Endodermal cell (in vitro differentiated cells): ENCODE data around the gene RNF183. TPM values are rescaled to one million over a fixed set of nuclear protein-coding genes. Genes with fewer than 3 reads are reported as not detected.
A peak's percentile ranks its signal among the peaks of the same experiment; 100 is the strongest.

Experiments used
- DNase-seq: peaks from one replicate; pipeline ENCODE4 v3.0.0-alpha.2; 2017
- H3K27ac ChIP-seq: 2 replicates; pipeline ENCODE4 v1.5.1; 2013; ENCODE audit warnings: mild to moderate bottlenecking, low read depth, low read length, moderate library complexity
- H3K27me3 ChIP-seq: 2 replicates; pipeline ENCODE4 v1.6.1; 2013; ENCODE audit warnings: mild to moderate bottlenecking, low read length, moderate library complexity; ENCODE audit not compliant: insufficient read depth, control insufficient read depth, poor library complexity, severe bottlenecking
- H3K36me3 ChIP-seq: 2 replicates; pipeline ENCODE4 v1.7.0; 2013; ENCODE audit warnings: mild to moderate bottlenecking, low read length, moderate library complexity; ENCODE audit not compliant: control insufficient read depth, insufficient read depth
- H3K4me1 ChIP-seq: one replicate; pipeline ENCODE4 v1.7.0; 2013; ENCODE audit warnings: low read length; ENCODE audit not compliant: control insufficient read depth, insufficient read depth
- H3K4me3 ChIP-seq: 2 replicates; pipeline ENCODE4 v1.5.1; 2013; ENCODE audit warnings: mild to moderate bottlenecking, low read length, moderate library complexity
- H3K9ac ChIP-seq: 2 replicates; pipeline ENCODE4 v1.6.1; 2013; ENCODE audit warnings: mild to moderate bottlenecking, low read length, moderate library complexity; ENCODE audit not compliant: poor library complexity, severe bottlenecking; ENCODE audit errors: extremely low read depth
- H3K9me3 ChIP-seq: 2 replicates; pipeline ENCODE4 v1.6.1; 2013; ENCODE audit warnings: mild to moderate bottlenecking, low read length, moderate library complexity; ENCODE audit not compliant: control insufficient read depth
- H3K27ac Mint-ChIP-seq: 2 replicates; pipeline ENCODE4 v1.8.0; 2020; ENCODE audit warnings: mixed read lengths
- H3K27me3 Mint-ChIP-seq: 2 replicates; pipeline ENCODE4 v1.8.0; 2021; ENCODE audit warnings: mild to moderate bottlenecking, mixed read lengths; ENCODE audit not compliant: insufficient read depth
- H3K36me3 Mint-ChIP-seq: 2 replicates; pipeline ENCODE4 v1.8.0; 2020; ENCODE audit warnings: low read depth, mixed read lengths
- H3K4me1 Mint-ChIP-seq: 2 replicates; pipeline ENCODE4 v1.8.0; 2020; ENCODE audit warnings: mixed read lengths
- H3K4me3 Mint-ChIP-seq: 2 replicates; pipeline ENCODE4 v1.8.0; 2020; ENCODE audit warnings: mild to moderate bottlenecking, moderate library complexity, mixed read lengths
- H3K9me3 Mint-ChIP-seq: 2 replicates; pipeline ENCODE4 v1.8.0; 2020; ENCODE audit warnings: mild to moderate bottlenecking, mixed read lengths
- WGBS, 2 experiments: methylation state at CpG; one replicate each; pipeline versions ENCODE4 v1.1.5 to v1.1.7; 2013; ENCODE audit warnings: missing lambda C conversion rate in 2 of 2, mixed read lengths in 1 of 2; ENCODE audit not compliant: insufficient coverage in 1 of 2, insufficient read length in 1 of 2; 5-methylcytosine and 5-hydroxymethylcytosine counted together
- total RNA-seq, 2 donors: library from RNA; stranded (reverse); fragmentation: NEBNext Ultra II Directional in 1 of 2; extraction: Animal tissue kit (Norgen Biotek cat#: 25700) in 1 of 2; gene quantifications; 2 replicates in 1 of 2; 3 replicates in 1 of 2; pipeline ENCODE4 v1.2.1, GENCODE V29; 2021
- TF ChIP-seq, protein P1 (sequence below): fragments of 200-600 bp; sonication (generic); conservative IDR thresholded peaks from 2 replicates; pipeline ENCODE4 v1.5.0; 2021; ENCODE audit warnings: antibody characterized with exemption, mild to moderate bottlenecking

RNF183 gene
- total RNA-seq, 2 donors from 2014 or later, result 0.48 to 0.97 TPM

DNA sequence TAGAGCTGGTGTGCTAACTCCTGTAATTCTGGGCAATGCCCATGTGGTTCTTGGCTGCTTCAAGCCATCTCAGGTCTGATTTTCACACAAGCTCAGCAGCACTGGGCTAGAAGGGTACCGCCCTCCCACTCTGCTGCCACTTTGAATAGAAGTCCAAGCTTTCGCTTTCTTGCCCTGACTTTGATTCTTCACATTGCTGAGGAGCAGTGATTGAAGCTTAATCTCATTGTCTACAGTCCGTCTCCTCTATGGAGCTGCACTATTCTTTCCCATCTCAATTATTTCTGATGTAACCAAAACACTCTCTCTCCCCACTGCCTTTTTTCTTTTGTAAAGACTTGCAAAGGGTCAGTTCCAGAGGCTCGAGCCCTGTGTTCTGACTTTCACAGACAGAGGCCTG is 12.9 kb upstream of the RNF183 start:
- Mint-ChIP-seq H3K27me3 (no peaks in the 10 kb centered on the region), H3K9me3 (no peaks in the 10 kb centered on the region), H3K4me3 (no peak overlapping the region), H3K36me3 (no peaks in the 10 kb centered on the region), H3K27ac (no peak overlapping the region), H3K4me1 (no peaks in the 10 kb centered on the region)
- TF ChIP-seq, protein P1, sequence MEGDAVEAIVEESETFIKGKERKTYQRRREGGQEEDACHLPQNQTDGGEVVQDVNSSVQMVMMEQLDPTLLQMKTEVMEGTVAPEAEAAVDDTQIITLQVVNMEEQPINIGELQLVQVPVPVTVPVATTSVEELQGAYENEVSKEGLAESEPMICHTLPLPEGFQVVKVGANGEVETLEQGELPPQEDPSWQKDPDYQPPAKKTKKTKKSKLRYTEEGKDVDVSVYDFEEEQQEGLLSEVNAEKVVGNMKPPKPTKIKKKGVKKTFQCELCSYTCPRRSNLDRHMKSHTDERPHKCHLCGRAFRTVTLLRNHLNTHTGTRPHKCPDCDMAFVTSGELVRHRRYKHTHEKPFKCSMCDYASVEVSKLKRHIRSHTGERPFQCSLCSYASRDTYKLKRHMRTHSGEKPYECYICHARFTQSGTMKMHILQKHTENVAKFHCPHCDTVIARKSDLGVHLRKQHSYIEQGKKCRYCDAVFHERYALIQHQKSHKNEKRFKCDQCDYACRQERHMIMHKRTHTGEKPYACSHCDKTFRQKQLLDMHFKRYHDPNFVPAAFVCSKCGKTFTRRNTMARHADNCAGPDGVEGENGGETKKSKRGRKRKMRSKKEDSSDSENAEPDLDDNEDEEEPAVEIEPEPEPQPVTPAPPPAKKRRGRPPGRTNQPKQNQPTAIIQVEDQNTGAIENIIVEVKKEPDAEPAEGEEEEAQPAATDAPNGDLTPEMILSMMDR, result no peak
- H3K27ac ChIP-seq, result no peak overlapping the region
- H3K4me3 ChIP-seq, result no peak overlapping the region
- DNase-seq, result peak; percentile 13
- H3K36me3 ChIP-seq, result no peaks in the 10 kb centered on the region
- H3K9me3 ChIP-seq, result no peaks in the 10 kb centered on the region
- H3K27me3 ChIP-seq, result no peaks in the 10 kb centered on the region
- H3K4me1 ChIP-seq, result peaks cover 2% of the 10 kb centered on the region
- no peak overlapping the region for H3K9ac ChIP-seq
- WGBS, 2 experiments, result 91% methylated on average over 4 of the region's 4 CpGs

DNA sequence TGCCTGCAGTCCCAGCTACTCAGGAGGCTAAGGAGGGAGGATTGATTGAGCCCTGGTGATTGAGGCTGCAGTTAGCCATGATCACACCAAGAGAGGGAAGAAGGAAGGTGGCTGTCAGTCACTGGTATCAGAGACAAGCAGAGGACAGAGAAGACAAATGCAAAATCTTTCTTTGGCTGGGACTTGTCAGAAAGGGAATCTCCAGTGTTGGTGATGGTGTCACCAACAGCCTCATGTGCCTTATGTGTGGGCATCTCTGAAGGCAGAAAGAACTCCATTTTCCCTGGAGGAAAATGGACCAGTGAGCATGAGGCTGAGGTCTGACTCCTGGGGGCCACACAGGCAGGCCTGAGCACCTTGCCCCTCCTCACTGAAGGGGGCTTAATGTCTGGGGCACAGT is 12.1 kb upstream of the RNF183 start:
- Mint-ChIP-seq H3K9me3 (no peaks in the 10 kb centered on the region), H3K27me3 (no peaks in the 10 kb centered on the region), H3K4me3 (no peak overlapping the region), H3K4me1 (no peaks in the 10 kb centered on the region), H3K36me3 (no peaks in the 10 kb centered on the region), H3K27ac (no peak overlapping the region)
- no peaks in the 10 kb centered on the region for H3K4me1 ChIP-seq
- TF ChIP-seq, protein P1, result no peak
- no peaks in the 10 kb centered on the region for H3K27me3 ChIP-seq
- H3K27ac ChIP-seq, result no peak overlapping the region
- H3K9me3 ChIP-seq, result no peaks in the 10 kb centered on the region
- no peak overlapping the region for H3K9ac ChIP-seq
- DNase-seq, result peak; percentile 8
- no peak overlapping the region for H3K4me3 ChIP-seq
- no peaks in the 10 kb centered on the region for H3K36me3 ChIP-seq

DNA sequence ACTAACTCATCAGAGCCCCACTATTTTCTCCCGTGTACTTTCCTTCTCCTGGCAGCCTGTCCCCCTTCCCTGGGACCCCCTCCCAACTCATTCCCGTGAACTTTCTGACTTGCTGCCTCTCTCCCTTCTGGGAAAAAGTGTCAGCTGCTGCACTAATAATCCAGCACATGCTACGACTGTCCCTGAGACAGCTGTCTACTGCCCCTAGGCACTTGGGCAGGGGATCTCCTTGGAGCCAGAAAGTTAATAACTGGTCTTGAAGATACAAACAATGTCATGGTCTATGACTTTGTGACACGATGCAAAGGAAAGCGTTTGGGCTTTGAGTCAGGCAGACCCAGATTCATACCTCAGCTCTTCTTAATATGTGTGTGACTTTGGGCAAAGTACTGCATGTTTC is 10.1 kb upstream of the RNF183 start:
- Histone ChIP-seq H3K9me3 (no peaks in the 10 kb centered on the region), H3K27me3 (no peaks in the 10 kb centered on the region), H3K27ac (no peak overlapping the region), H3K9ac (no peak overlapping the region), H3K4me3 (no peak overlapping the region), H3K36me3 (no peaks in the 10 kb centered on the region), H3K4me1 (no peaks in the 10 kb centered on the region)
- WGBS, 2 experiments, result 91 to 100% methylated on average over 2 to 5 of the region's 5 CpGs
- TF ChIP-seq, protein P1, result no peak
- no peaks in the 10 kb centered on the region for H3K9me3 Mint-ChIP-seq
- no peaks in the 10 kb centered on the region for H3K27me3 Mint-ChIP-seq
- DNase-seq, result peak; percentile 12
- no peaks in the 10 kb centered on the region for H3K4me1 Mint-ChIP-seq
- no peaks in the 10 kb centered on the region for H3K36me3 Mint-ChIP-seq
- H3K27ac Mint-ChIP-seq, result no peak overlapping the region
- H3K4me3 Mint-ChIP-seq, result no peak overlapping the region
